IMR-90 (cell line): ENCODE data around the gene GRIK1. TPM values are rescaled to one million over a fixed set of nuclear protein-coding genes. Genes with fewer than 3 reads are reported as not detected.

Experiments
- ATAC-seq: fragments of 200-7000 bp; cut with Tn5 transposase; 2 replicates; pipeline ENCODE4 v1.9.1; 2020; ENCODE audit warnings: low read depth, mild to moderate bottlenecking, moderate library complexity
- BruUV-seq: library from RNA; stranded (reverse); fragments of 400-500 nt; replicated peaks from 2 replicates; lab custom pipeline; 2021; lab: Mats Ljungman, UMichigan
- CTCF ChIA-PET: fragments of 300-600 bp; formaldehyde crosslinking; extraction: SDS; loops from one replicate; lab custom pipeline; 2021; ENCODE audit warnings: antibody characterized with exemption; lab: Yijun Ruan, JAX
- POLR2A ChIA-PET: fragments of 300-600 bp; sonication (Branson Sonifier 250); formaldehyde crosslinking; loops from one replicate; lab custom pipeline; 2022; ENCODE audit warnings: antibody characterized with exemption; ENCODE audit not compliant: unreplicated experiment; lab: Charles Lee
- DNase-seq: peaks from one replicate; pipeline ENCODE4 v3.0.0; 2013
- H2AFZ ChIP-seq: replicated peaks from 2 replicates; pipeline ENCODE3; 2013; ENCODE audit warnings: low read length, mild to moderate bottlenecking; ENCODE audit not compliant: poor library complexity
- H2AK5ac ChIP-seq: 2 replicates; pipeline ENCODE4 v1.6.1; 2013; ENCODE audit warnings: low read depth, low read length, inconsistent platforms
- H2AK9ac ChIP-seq: replicated peaks from 2 replicates; pipeline ENCODE3; 2013; ENCODE audit warnings: mild to moderate bottlenecking, low read depth, low read length, moderate library complexity; ENCODE audit not compliant: poor library complexity
- H2BK120ac ChIP-seq: 2 replicates; pipeline ENCODE4 v1.6.1; 2013; ENCODE audit warnings: low read depth, low read length, inconsistent platforms
- H2BK15ac ChIP-seq: 3 replicates; pipeline ENCODE4 v1.6.1; 2013; ENCODE audit warnings: low read depth, low read length, inconsistent platforms
- H2BK20ac ChIP-seq: 2 replicates; pipeline ENCODE4 v1.6.1; 2013; ENCODE audit warnings: low read depth, mild to moderate bottlenecking, inconsistent platforms, low read length, moderate library complexity
- H2BK5ac ChIP-seq: 2 replicates; pipeline ENCODE4 v1.6.1; 2013; ENCODE audit warnings: mild to moderate bottlenecking, low read depth, low read length, inconsistent platforms; ENCODE audit not compliant: poor library complexity, severe bottlenecking
- H3K14ac ChIP-seq: replicated peaks from 2 replicates; pipeline ENCODE4 v1.6.1; 2013; ENCODE audit warnings: low read depth, low read length, inconsistent platforms
- H3K18ac ChIP-seq: 2 replicates; pipeline ENCODE4 v1.6.1; 2013; ENCODE audit warnings: low read depth, low read length, control low read depth
- H3K23ac ChIP-seq: 2 replicates; pipeline ENCODE4 v1.6.1; 2013; ENCODE audit warnings: low read depth, low read length, inconsistent platforms
- H3K27ac ChIP-seq: 2 replicates; pipeline ENCODE4 v1.5.1; 2013; ENCODE audit warnings: mild to moderate bottlenecking, control low read depth, low read length; ENCODE audit not compliant: insufficient read depth
- H3K27me3 ChIP-seq: 2 replicates; pipeline ENCODE4 v1.6.1; 2013; ENCODE audit warnings: low read length; ENCODE audit not compliant: control insufficient read depth, insufficient read depth
- H3K36me3 ChIP-seq: 2 replicates; pipeline ENCODE4 v1.6.1; 2013; ENCODE audit warnings: low read length, mixed read lengths; ENCODE audit not compliant: control insufficient read depth, insufficient read depth
- H3K4ac ChIP-seq: 2 replicates; pipeline ENCODE4 v1.6.1; 2013; ENCODE audit warnings: low read depth, low read length, inconsistent platforms
- H3K4me1 ChIP-seq: 2 replicates; pipeline ENCODE4 v1.6.1; 2013; ENCODE audit warnings: low read length, mixed read lengths; ENCODE audit not compliant: control insufficient read depth, insufficient read depth
- H3K4me2 ChIP-seq: 2 replicates; pipeline ENCODE4 v1.6.1; 2013; ENCODE audit warnings: low read depth, mild to moderate bottlenecking, control low read depth, low read length, moderate library complexity
- H3K4me3 ChIP-seq: 2 replicates; pipeline ENCODE4 v1.5.1; 2013; ENCODE audit warnings: low read depth, mild to moderate bottlenecking, control low read depth, low read length, moderate library complexity; ENCODE audit not compliant: insufficient read depth
- H3K56ac ChIP-seq: 2 replicates; pipeline ENCODE4 v1.6.1; 2013; ENCODE audit warnings: low read length, inconsistent platforms; ENCODE audit not compliant: insufficient read depth; ENCODE audit errors: extremely low read depth
- H3K79me1 ChIP-seq, 2 experiments: 2 replicates each; pipeline ENCODE4 v1.6.1; 2013; ENCODE audit warnings: low read length in 2 of 2, inconsistent platforms in 1 of 2, low read depth in 1 of 2
- H3K9ac ChIP-seq: 2 replicates; pipeline ENCODE4 v1.6.1; 2013; ENCODE audit warnings: low read depth, low read length, control low read depth
- H3K9me1 ChIP-seq: 2 replicates; pipeline ENCODE4 v1.6.1; 2013; ENCODE audit warnings: low read length, inconsistent platforms; ENCODE audit not compliant: insufficient read depth
- H3K9me3 ChIP-seq: 2 replicates; pipeline ENCODE4 v1.6.1; 2013; ENCODE audit warnings: low read length; ENCODE audit not compliant: control insufficient read depth, insufficient read depth
- H4K20me1 ChIP-seq: 2 replicates; pipeline ENCODE4 v1.6.1; 2013; ENCODE audit warnings: low read length, inconsistent platforms; ENCODE audit not compliant: insufficient read depth
- H4K5ac ChIP-seq: 2 replicates; pipeline ENCODE4 v1.6.1; 2013; ENCODE audit warnings: mild to moderate bottlenecking, low read depth, low read length, control low read depth
- H4K8ac ChIP-seq, 2 experiments: 2 replicates each; pipeline ENCODE4 v1.6.1; 2013; ENCODE audit warnings: low read depth in 2 of 2, low read length in 2 of 2, control low read depth in 1 of 2, inconsistent platforms in 1 of 2
- H4K91ac ChIP-seq: 2 replicates; pipeline ENCODE4 v1.6.1; 2013; ENCODE audit warnings: low read depth, low read length, inconsistent platforms; ENCODE audit not compliant: insufficient read depth
- BHLHE40 ChIP-seq: fragments of 150-350 bp; IDR thresholded peaks from 2 replicates; pipeline ENCODE4 v1.6.1; 2016; ENCODE audit warnings: mild to moderate bottlenecking, low read depth, low read length
- CTCF ChIP-seq: conservative IDR thresholded peaks from 2 replicates; pipeline ENCODE4 v1.5.1; 2012; ENCODE audit warnings: mild to moderate bottlenecking, low read depth, low read length, improper control_type of control experiment
- FOS ChIP-seq: fragments of 150-350 bp; IDR thresholded peaks from 2 replicates; pipeline ENCODE4 v1.6.1; 2016; ENCODE audit warnings: low read depth, low read length
- MAZ ChIP-seq: IDR thresholded peaks from 2 replicates; pipeline ENCODE4 v1.6.1; 2012; ENCODE audit warnings: low read depth, mild to moderate bottlenecking, low read length, improper control_type of control experiment, moderate library complexity, borderline replicate concordance
- NFE2L2 ChIP-seq: fragments of 150-350 bp; IDR thresholded peaks from 2 replicates; pipeline ENCODE4 v1.6.1; 2016; ENCODE audit warnings: low read depth, mild to moderate bottlenecking, low read length
- RAD21 ChIP-seq: IDR thresholded peaks from 2 replicates; pipeline ENCODE4 v1.6.1; 2012; ENCODE audit warnings: low read length, improper control_type of control experiment
- RCOR1 ChIP-seq: IDR thresholded peaks from 2 replicates; pipeline ENCODE4 v1.6.1; 2012; ENCODE audit warnings: mild to moderate bottlenecking, low read length, improper control_type of control experiment; ENCODE audit not compliant: insufficient replicate concordance
- SMC3 ChIP-seq: fragments of 150-350 bp; IDR thresholded peaks from 2 replicates; pipeline ENCODE4 v1.6.1; 2016; ENCODE audit warnings: low read depth, mild to moderate bottlenecking, antibody characterized with exemption, low read length, moderate library complexity
- USF2 ChIP-seq: fragments of 150-350 bp; IDR thresholded peaks from 2 replicates; pipeline ENCODE4 v1.6.1; 2017; ENCODE audit warnings: mild to moderate bottlenecking, antibody characterized with exemption, low read length, low read depth
- WGBS, 2 experiments: methylation state at CpG; one replicate each; pipeline versions ENCODE4 v1.1.5 to v1.1.7; 2013; ENCODE audit warnings: missing lambda C conversion rate in 2 of 2; ENCODE audit not compliant: insufficient read length in 1 of 2; ENCODE audit errors: extremely low coverage in 2 of 2; 5-methylcytosine and 5-hydroxymethylcytosine counted together
- dilution Hi-C: fragments of 300-500 bp; cut with HindIII; formaldehyde crosslinking; loops from one replicate; pipeline ENCODE4 v1.14.3; 2018; ENCODE audit warnings: low sequenced_read_pairs; ENCODE audit not compliant: unreplicated experiment
- in situ Hi-C: fragments of 300-500 bp; cut with MboI; formaldehyde crosslinking; loops from 3 replicates; pipeline ENCODE4 v1.14.3; 2019; ENCODE audit warnings: low sequenced_read_pairs, inconsistent platforms, mixed read lengths
- intact Hi-C: fragments of 100-400 bp; cut with micrococcal nuclease; formaldehyde crosslinking; loops from 2 replicates; pipeline ENCODE4 v1.10.0; 2022
- polyA plus RNA-seq, 3 experiments: library from polyadenylated mRNA; depleted of rRNA; stranded (reverse); fragments of >200 nt; gene quantifications; 2 replicates each; pipeline ENCODE4 v1.2.3, GENCODE V29; 2012; ENCODE audit warnings: low replicate concordance in 1 of 3
- total RNA-seq: library from RNA; depleted of rRNA; stranded (reverse); fragments of >200 nt; gene quantifications from 2 replicates; pipeline ENCODE4 v1.2.3, GENCODE V29; 2012

Gene GRIK1
- total and polyA plus RNA-seq, 2 of the 4 experiments (the other 2 are of a cell fraction), result not detected

DNA sequence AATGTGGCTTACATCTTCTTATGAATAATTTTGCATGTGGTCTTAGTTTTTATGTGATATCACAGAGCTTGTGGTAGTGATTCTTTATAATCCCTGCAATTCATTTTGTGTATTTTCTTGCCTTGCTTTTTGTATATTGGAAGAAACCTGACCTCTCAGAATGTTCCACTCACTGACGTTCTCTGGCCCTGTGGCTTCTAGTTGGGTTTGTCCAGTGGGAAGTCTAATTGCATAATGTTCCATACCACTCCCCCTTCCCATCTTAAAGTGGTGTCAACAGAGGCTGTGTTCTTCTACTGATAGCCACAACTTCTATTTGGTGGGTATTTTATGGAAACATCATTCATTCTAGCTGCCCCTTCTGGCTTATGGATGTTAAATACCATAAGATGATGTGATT lies 415.7 kb downstream of the GRIK1 start:
- POLR2A ChIA-PET, result no interaction called here
- CTCF ChIA-PET, result interaction anchor here (1.8 kb wide), 1 partner anchor 10 kb away, joined by 3 read pairs; no protein-coding TSS in a partner anchor
- no peak overlapping the region for H3K56ac ChIP-seq
- H3K27ac ChIP-seq, result no peak overlapping the region
- no peak overlapping the region for H3K4ac ChIP-seq
- H3K4me3 ChIP-seq, result no peak overlapping the region
- no peak overlapping the region for H4K8ac ChIP-seq
- H2BK20ac ChIP-seq, result no peak overlapping the region
- no peak overlapping the region for H2BK120ac ChIP-seq
- in situ Hi-C loops (no loop called here), dilution Hi-C loops (no loop called here), intact Hi-C loops (no loop called here)
- no peak overlapping the region for H3K23ac ChIP-seq
- no peak overlapping the region for H3K14ac ChIP-seq
- H4K91ac ChIP-seq, result no peak overlapping the region
- peaks cover 7% of the 10 kb centered on the region for H3K9me3 ChIP-seq
- no peak overlapping the region for H3K4me2 ChIP-seq
- DNase-seq (no peak), ATAC-seq (no peak)
- H3K9ac ChIP-seq, result no peak overlapping the region
- H2AFZ ChIP-seq, result no peak overlapping the region
- no peak overlapping the region for H3K18ac ChIP-seq
- H3K27me3 ChIP-seq, result no peaks in the 10 kb centered on the region
- WGBS, 2 experiments, result no CpG with 5 or more reads among the region's 1 CpG
- no peak for TF ChIP-seq SMC3
- no peak for TF ChIP-seq CTCF
- no peak for TF ChIP-seq RAD21
- no peak for TF ChIP-seq NFE2L2
- no peak for TF ChIP-seq MAZ
- no peak for TF ChIP-seq RCOR1
- TF ChIP-seq BHLHE40, result no peak
- no peak for TF ChIP-seq FOS
- TF ChIP-seq USF2, result no peak
- no peak overlapping the region for H2BK5ac ChIP-seq
- H3K79me1 ChIP-seq, result no peaks in the 10 kb centered on the region
- no peaks in the 10 kb centered on the region for H4K20me1 ChIP-seq
- no peak overlapping the region for H4K5ac ChIP-seq
- no peak overlapping the region for H2AK9ac ChIP-seq
- peak overlapping the region; percentile 10; the same call in 1 of the 3 replicates for H2BK15ac ChIP-seq
- BruUV-seq, result no TSS peak
- H2AK5ac ChIP-seq, result no peak overlapping the region
- H3K4me1 ChIP-seq, result no peaks in the 10 kb centered on the region
- H3K36me3 ChIP-seq, result no peaks in the 10 kb centered on the region
- no peaks in the 10 kb centered on the region for H3K9me1 ChIP-seq
